A673 (cell line): ENCODE measurements around the gene MPHOSPH6. TPM values are rescaled to one million over a fixed set of nuclear protein-coding genes. Genes with fewer than 3 reads are reported as not detected.
A peak's percentile ranks its signal among the peaks of the same experiment; 100 is the strongest.
"Not testable (repeated sequence)": the region's sequence is repeated elsewhere in the genome, so short reads cannot be mapped to it uniquely, and the experiment has no call there.

ENCODE experiments used
- Bru-seq: library from RNA; stranded (reverse); fragments of 400-500 nt; gene quantifications from one replicate; lab custom pipeline; 2021; lab: Mats Ljungman, UMichigan
- BruChase-seq, 2 experiments: library from RNA; stranded (reverse); fragments of 400-500 nt; gene quantifications; one replicate each; lab custom pipeline; 2021; lab: Mats Ljungman, UMichigan
- BruUV-seq: library from RNA; stranded (reverse); fragments of 400-500 nt; replicated peaks from 2 replicates; lab custom pipeline; 2021; lab: Mats Ljungman, UMichigan
- CTCF ChIA-PET: fragments of 300-600 bp; sonication (Branson Sonifier 250); formaldehyde crosslinking; loops from one replicate; lab custom pipeline; 2022; ENCODE audit warnings: antibody characterized with exemption; lab: Charles Lee
- POLR2A ChIA-PET: fragments of 300-600 bp; sonication (Branson Sonifier 250); formaldehyde crosslinking; loops from one replicate; lab custom pipeline; 2022; ENCODE audit warnings: antibody characterized with exemption; ENCODE audit not compliant: low non-redundant PET; lab: Charles Lee
- DNase-seq: peaks from one replicate; pipeline ENCODE4 v3.0.0-alpha.2; 2015; ENCODE audit warnings: low spot score
- H3K27ac ChIP-seq: fragments of 200-600 bp; sonication (generic); 2 replicates; pipeline ENCODE4 v1.5.1; 2016; ENCODE audit warnings: mixed run types, low read depth, mild to moderate bottlenecking, mixed read lengths, antibody characterized with exemption, low read length; ENCODE audit not compliant: poor library complexity, severe bottlenecking
- H3K27me3 ChIP-seq: fragments of 200-600 bp; sonication (generic); replicated peaks from 2 replicates; pipeline ENCODE4 v1.6.1; 2017; ENCODE audit warnings: mixed run types, low read depth, mild to moderate bottlenecking, mixed read lengths, antibody characterized with exemption, low read length; ENCODE audit not compliant: insufficient read depth, poor library complexity
- H3K36me3 ChIP-seq: fragments of 200-600 bp; sonication (generic); 2 replicates; pipeline ENCODE4 v1.6.1; 2016; ENCODE audit warnings: mixed run types, mild to moderate bottlenecking, mixed read lengths, antibody characterized with exemption, low read length; ENCODE audit not compliant: insufficient read depth, poor library complexity, severe bottlenecking
- H3K4me1 ChIP-seq: fragments of 200-600 bp; sonication (generic); 2 replicates; pipeline ENCODE4 v1.6.1; 2017; ENCODE audit warnings: mixed run types, mild to moderate bottlenecking, mixed read lengths, antibody characterized with exemption, low read length; ENCODE audit not compliant: insufficient read depth, poor library complexity, severe bottlenecking
- H3K4me3 ChIP-seq: fragments of 200-600 bp; sonication (generic); 2 replicates; pipeline ENCODE4 v1.5.1; 2016; ENCODE audit warnings: low read depth, mixed run types, mild to moderate bottlenecking, mixed read lengths, low read length; ENCODE audit not compliant: poor library complexity, severe bottlenecking
- H3K9me3 ChIP-seq: fragments of 200-600 bp; sonication (generic); 2 replicates; pipeline ENCODE4 v1.6.1; 2016; ENCODE audit warnings: mixed run types, low read depth, mild to moderate bottlenecking, mixed read lengths, antibody characterized with exemption, low read length; ENCODE audit not compliant: poor library complexity, severe bottlenecking
- EZH2 ChIP-seq: fragments of 200-600 bp; sonication (generic); IDR thresholded peaks from 2 replicates; pipeline ENCODE4 v1.6.1; 2017; ENCODE audit warnings: borderline replicate concordance, low read depth, mild to moderate bottlenecking, mixed read lengths, antibody characterized with exemption, low read length; ENCODE audit not compliant: poor library complexity, severe bottlenecking
- intact Hi-C: fragments of 100-400 bp; cut with micrococcal nuclease; formaldehyde crosslinking; loops from one replicate; pipeline ENCODE4 v1.10.0; 2022; ENCODE audit not compliant: unreplicated experiment
- long read RNA-seq: library from polyadenylated mRNA; stranded (forward); transcript quantifications from one replicate; pipeline ENCODE4 v2.0.0, GENCODE V29; 2022
- total RNA-seq: library from RNA; stranded (reverse); gene quantifications from 2 replicates; pipeline ENCODE4 v1.2.3, GENCODE V29; 2021
- TF ChIP-seq, protein P1 (sequence below): fragments of 300-800, 200-600 bp; sonication (generic); conservative IDR thresholded peaks from 2 replicates; pipeline ENCODE4 v1.5.1; 2017; ENCODE audit warnings: low read depth, mild to moderate bottlenecking, antibody characterized with exemption, low read length, moderate library complexity, mixed read lengths

The MPHOSPH6 gene, protein sequence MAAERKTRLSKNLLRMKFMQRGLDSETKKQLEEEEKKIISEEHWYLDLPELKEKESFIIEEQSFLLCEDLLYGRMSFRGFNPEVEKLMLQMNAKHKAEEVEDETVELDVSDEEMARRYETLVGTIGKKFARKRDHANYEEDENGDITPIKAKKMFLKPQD
- total RNA-seq: 65.9 and 74.4 TPM in 2 replicates
- percentile 95 among the genes with signal in this experiment for Bru-seq, nascent RNA
- BruChase-seq, experiment 1, labeled RNA remaining after a 2-hour chase: percentile 98 among the genes with signal in this experiment
- BruChase-seq, experiment 2, labeled RNA remaining after a 6-hour chase: percentile 94 among the genes with signal in this experiment
- long read RNA-seq, transcript MPHOSPH6-201 (5 exons, 1,103 nt): major isoform, 115 of 136 reads
- long read RNA-seq, partial matches to known transcripts: 9 of 136 reads
- long read RNA-seq, other reads (novel, unspliced or antisense): 12 of 136 reads

DNA sequence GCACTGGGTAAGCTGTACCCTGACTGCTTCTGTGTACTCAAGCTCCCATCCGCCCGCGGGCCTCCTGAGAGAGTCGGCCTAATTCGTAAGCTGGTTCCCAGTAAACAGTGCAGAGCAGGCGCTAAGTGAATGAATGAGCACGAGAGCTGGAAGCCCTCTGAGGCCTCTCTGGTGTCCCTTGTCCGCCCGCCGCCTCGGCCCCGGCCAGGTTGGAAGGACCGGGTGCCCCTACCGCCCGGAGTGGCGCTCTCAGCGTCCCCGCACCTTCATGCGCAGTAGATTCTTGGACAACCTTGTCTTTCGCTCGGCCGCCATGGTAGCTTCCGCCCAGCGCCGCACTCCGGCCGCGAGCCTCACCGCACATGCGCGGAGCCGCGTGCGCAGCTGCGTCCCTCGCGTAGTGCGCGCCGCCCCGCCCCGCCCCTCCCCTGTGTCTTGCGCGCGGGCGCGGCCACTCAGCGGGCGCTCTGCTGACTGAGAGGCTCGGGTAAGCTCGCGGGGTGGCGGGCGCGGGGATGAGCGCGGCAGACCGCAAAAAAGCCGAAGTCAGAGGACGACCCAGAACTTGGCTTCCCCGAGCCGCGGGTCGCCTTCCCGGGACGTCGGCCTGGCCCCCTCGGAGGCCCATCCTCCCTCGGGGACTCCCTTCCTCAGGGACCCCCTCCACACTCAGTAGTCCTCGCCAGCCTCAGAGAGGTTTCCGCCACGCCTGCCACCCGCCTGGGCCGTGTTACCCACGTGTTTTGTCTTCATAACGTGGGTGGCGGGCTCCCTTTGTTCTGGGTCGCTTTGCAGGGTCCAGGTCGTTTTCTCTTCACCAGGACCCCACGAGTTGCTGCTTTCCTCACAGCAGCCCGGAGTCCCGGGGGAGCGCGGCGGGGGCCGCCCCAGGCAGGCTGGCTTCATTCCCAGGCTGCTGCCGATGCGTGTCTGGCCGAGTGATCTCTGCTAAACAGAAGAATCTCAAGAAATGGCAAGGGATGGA is at the start of gene MPHOSPH6:
Gene MPHOSPH6, minus strand, starts transcription at position 364 of the 985 bp plus-strand sequence. Its CDS starts 49 bp downstream, at position 315.
- TF ChIP-seq, protein P1, sequence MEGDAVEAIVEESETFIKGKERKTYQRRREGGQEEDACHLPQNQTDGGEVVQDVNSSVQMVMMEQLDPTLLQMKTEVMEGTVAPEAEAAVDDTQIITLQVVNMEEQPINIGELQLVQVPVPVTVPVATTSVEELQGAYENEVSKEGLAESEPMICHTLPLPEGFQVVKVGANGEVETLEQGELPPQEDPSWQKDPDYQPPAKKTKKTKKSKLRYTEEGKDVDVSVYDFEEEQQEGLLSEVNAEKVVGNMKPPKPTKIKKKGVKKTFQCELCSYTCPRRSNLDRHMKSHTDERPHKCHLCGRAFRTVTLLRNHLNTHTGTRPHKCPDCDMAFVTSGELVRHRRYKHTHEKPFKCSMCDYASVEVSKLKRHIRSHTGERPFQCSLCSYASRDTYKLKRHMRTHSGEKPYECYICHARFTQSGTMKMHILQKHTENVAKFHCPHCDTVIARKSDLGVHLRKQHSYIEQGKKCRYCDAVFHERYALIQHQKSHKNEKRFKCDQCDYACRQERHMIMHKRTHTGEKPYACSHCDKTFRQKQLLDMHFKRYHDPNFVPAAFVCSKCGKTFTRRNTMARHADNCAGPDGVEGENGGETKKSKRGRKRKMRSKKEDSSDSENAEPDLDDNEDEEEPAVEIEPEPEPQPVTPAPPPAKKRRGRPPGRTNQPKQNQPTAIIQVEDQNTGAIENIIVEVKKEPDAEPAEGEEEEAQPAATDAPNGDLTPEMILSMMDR: no peak
- no peak for TF ChIP-seq EZH2
- peaks cover 26% of the 10 kb centered on the region for H3K36me3 ChIP-seq
- BruUV-seq: no TSS peak

DNA sequence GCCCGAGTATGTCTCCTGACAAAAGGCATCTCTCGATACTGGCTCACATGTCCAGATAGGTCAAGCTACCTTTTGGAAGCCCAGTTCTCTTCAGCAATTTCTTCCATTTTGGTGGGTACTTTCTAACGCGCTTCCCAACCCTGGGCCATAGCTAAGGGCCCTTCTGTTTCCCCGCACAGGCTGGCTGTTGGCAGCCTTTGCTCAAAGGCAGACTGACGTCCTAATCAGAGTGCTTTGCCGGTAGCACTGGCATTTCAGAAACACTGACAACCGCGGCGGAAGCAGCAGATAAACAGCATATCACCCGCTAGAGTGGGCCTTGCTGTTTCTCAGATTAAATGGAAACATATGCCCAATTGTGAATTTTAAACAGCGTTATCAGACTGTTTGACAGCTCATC is 49.3 kb upstream of the MPHOSPH6 start:
- no peak overlapping the region for H3K27ac ChIP-seq
- intact Hi-C loops: no loop called here
- BruUV-seq: no TSS peak
- no peaks in the 10 kb centered on the region for H3K9me3 ChIP-seq
- CTCF ChIA-PET: no interaction called here
- TF ChIP-seq, protein P1: no peak
- no peak for TF ChIP-seq EZH2
- no peak overlapping the region for H3K4me3 ChIP-seq
- POLR2A ChIA-PET: no interaction called here
- no peaks in the 10 kb centered on the region for H3K36me3 ChIP-seq
- no peak for DNase-seq
- H3K27me3 ChIP-seq: no peaks in the 10 kb centered on the region
- H3K4me1 ChIP-seq: no peaks in the 10 kb centered on the region

More for the DNA sequence above, at the start of gene MPHOSPH6:
- POLR2A ChIA-PET: interaction anchor here (0.5 kb wide), 1 partner anchor 922 kb away, joined by 7 read pairs; no protein-coding TSS in a partner anchor
- DNase-seq: peak; percentile 96
- Histone ChIP-seq H3K27ac (peak within 1 kb of the TSS; percentile 95), H3K27me3 (peaks cover 7% of the 10 kb centered on the region), H3K9me3 (no peaks in the 10 kb centered on the region), H3K4me1 (no peaks in the 10 kb centered on the region), H3K4me3 (peak within 1 kb of the TSS; percentile 80)
- intact Hi-C loops: no loop called here
- CTCF ChIA-PET: interaction anchor here (0.6 to 1.3 kb wide), 2 partner anchors 60 to 73 kb away, joined by 4 to 6 read pairs; no protein-coding TSS in a partner anchor

DNA sequence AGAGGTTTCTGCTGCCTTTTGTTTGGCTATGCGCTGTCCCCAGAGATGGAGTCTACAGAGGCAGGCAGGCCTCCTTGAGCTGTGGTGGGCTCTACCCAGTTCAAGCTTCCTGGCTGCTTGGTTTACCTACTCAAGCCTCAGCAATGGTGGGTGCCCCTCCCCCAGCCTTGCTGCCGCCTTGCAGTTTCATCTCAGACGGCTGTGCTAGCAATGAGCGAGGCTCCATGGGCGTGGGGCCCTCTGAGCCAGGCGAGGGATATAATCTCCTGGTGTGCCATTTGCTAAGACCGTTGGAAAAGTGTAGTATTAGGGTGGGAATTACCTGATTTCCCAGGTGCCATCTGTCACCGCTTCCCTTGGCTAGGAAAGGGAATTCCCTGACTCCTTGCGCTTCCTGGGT is 39.3 kb upstream of the MPHOSPH6 start:
- H3K4me3 ChIP-seq, BruUV-seq, H3K9me3 ChIP-seq, H3K27me3 ChIP-seq, H3K27ac ChIP-seq, DNase-seq, CTCF ChIA-PET, H3K36me3 ChIP-seq, POLR2A ChIA-PET, H3K4me1 ChIP-seq, intact Hi-C loops: not testable (repeated sequence)
